Central memory CD4-positive, alpha-beta T cell (primary cell): Measurements from ENCODE around the gene CTTN.

Experiments
- DNase-seq: peaks from one replicate; pipeline ENCODE4 v3.0.0; 2022

CTTN gene

GRCh38 chr11:70410276-70411205 is 12.2 kb downstream of the CTTN start:
- no peak for DNase-seq

- no peak for DNase-seq
These were observed 13.6 kb downstream of the CTTN start for GRCh38 chr11:70411713-70412452.

DNA sequence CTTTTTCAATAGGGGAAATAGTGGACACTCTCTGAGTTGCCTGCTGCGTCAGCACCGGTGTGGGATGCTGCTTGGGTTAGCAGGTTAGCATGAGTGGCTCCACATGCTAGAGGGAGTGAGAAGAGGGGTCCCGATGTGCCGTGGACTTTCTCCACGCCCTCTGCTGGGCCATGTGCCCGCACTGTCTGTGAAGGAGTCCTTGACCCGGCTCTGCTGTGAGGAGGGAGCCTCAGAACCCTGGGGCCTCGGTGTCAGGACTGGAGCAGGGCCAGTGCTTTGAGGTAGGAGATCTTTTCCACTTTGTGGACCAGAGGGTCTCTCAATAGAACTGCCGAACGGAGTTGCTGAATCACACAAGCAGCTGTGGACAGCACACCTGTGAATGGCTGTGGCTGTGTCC is 14.8 kb downstream of the CTTN start:
- DNase-seq, result no peak

- DNase-seq, result no peak
These were observed 16.2 kb downstream of the CTTN start for GRCh38 chr11:70414341-70415100.

GRCh38 chr11:70415191-70415590 is 16.9 kb downstream of the CTTN start:
- DNase-seq, result no peak

- no peak for DNase-seq
These were observed 17.5 kb downstream of the CTTN start for GRCh38 chr11:70415642-70416395.

DNA sequence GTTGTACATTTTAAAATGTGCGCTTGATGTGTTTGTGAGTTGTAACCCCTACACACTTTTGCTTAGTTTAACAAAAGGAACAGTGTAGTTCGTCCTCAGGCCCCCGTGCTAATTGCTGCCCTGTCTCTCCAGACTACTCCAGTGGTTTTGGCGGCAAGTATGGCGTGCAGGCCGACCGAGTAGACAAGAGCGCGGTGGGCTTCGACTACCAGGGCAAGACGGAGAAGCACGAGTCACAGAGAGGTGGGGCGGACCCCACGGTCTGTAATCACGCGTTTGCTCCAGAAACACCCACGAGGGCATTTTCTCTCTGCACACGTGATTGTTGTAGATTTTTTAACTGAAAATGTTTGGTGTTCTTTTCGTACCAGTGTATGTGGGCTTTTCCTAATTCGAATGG is 18.6 kb downstream of the CTTN start:
- no peak for DNase-seq

GRCh38 chr11:70418130-70418529 is 19.8 kb downstream of the CTTN start:
- no peak for DNase-seq

DNA sequence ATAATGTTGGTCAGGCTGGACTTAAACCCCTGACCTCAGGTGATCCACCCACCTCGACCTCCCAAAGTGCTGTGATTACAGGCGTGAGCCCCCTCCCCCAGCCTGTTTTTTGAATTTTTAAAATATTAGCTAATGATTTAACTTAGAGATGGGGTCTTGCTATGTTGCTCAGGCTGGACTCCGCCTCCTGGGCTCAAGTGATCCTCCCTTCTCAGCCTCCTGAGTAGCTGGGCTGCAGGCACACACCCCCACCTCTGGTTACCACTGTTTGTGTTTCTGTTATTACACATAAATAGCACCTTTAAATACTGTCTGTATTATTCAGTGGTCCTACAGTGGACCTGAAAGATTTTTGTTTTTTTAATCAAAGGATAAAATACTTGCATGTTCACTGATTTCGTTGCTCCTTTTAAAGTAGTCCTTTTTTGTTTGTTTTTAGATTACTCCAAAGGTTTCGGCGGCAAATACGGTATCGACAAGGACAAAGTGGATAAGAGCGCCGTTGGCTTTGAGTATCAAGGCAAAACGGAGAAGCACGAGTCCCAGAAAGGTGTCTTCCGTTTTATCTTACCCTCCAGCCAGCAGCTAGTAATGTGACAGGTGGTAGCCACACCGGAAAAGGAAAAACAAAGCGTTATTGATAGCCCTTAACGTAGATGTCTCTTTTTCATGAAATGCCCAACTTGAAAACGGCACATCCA is 21.1 kb downstream of the CTTN start:
- DNase-seq, result no peak

DNA sequence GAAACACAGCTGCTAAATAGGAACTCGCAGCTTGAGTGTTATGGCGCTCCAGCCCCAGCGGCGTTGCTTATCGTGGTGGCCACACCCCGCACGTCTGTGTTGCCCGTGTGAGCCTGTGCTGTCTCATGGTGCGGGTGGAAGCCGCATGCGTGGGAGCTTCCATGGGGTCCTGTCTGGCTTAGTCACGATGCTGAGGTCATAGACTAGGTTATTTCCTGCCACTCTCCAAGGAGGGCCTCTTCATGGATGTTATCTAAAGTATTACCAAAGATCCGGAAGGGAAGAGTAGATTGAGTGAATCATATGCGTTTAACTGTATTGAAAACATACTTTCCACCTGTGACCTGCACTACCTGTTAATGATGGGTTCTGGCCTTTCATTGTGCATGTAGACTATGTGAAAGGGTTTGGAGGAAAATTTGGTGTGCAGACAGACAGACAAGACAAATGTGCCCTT is 21.7 kb downstream of the CTTN start:
- no peak for DNase-seq

GRCh38 chr11:70420496-70420895 is 22.2 kb downstream of the CTTN start:
- DNase-seq, result no peak

- DNase-seq, result no peak
These were observed 22.8 kb downstream of the CTTN start for GRCh38 chr11:70421123-70421522.

- DNase-seq, result no peak
These were observed 24.6 kb downstream of the CTTN start for GRCh38 chr11:70422692-70423522.

- no peak for DNase-seq
These were observed 25.5 kb downstream of the CTTN start for GRCh38 chr11:70423523-70424505.

GRCh38 chr11:70424765-70425344 is 26.5 kb downstream of the CTTN start:
- DNase-seq, result no peak

GRCh38 chr11:70427436-70427835 is 29.1 kb downstream of the CTTN start:
- DNase-seq, result no peak

GRCh38 chr11:70428701-70429427 is 30.5 kb downstream of the CTTN start:
- DNase-seq, result no peak

DNA sequence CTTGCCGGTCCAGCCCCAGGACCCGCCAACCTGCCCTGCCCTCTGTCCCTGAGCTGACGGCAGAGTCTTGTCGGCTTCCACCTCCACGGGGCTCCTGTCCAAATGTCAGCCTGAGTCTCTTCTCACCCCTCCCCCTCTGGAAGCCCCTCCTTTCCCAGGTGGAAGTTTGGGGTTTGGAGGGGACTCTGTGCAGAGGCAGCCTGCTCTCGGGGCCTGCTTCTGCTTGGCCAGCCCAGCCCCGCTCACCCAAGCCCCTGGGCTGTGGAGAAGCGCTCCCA is 31.0 kb downstream of the CTTN start:
- DNase-seq, result no peak
